SK-N-SH (cell line): ENCODE data around the gene HSPD1. TPM values are rescaled to one million over a fixed set of nuclear protein-coding genes. Genes with fewer than 3 reads are reported as not detected.

Source experiments
- CTCF ChIA-PET: fragments of 300-600, 350-600 bp; formaldehyde crosslinking; extraction: SDS; loops from one replicate; lab custom pipeline; 2021; lab: Yijun Ruan, JAX
- POLR2A ChIA-PET: fragments of 350-600 bp; sonication (Branson Sonifier 250); formaldehyde crosslinking; extraction: SDS; loops from one replicate; lab custom pipeline; 2020; ENCODE audit warnings: antibody characterized with exemption, inconsistent platforms; lab: Yijun Ruan, JAX
- DNase-seq: peaks from one replicate; pipeline ENCODE4 v3.0.0; 2012
- H2AFZ ChIP-seq: fragments of 200-600 bp; sonication (generic); 2 replicates; pipeline ENCODE4 v1.8.1; 2016; ENCODE audit warnings: antibody characterized with exemption, mild to moderate bottlenecking, low read depth
- H3F3A ChIP-seq: fragments of 200-600 bp; sonication (generic); replicated peaks from 2 replicates; pipeline ENCODE3; 2016; ENCODE audit warnings: antibody characterized with exemption, mild to moderate bottlenecking; ENCODE audit not compliant: insufficient read depth
- H3K27ac ChIP-seq, 2 experiments: fragments of 200-500 bp in 1 of 2; fragments of 200-600 bp in 1 of 2; sonication (Bioruptor generic) in 1 of 2; sonication (generic), shearing (Covaris generic) in 1 of 2; 2 replicates each; pipeline versions ENCODE4 v1.5.1 to v1.6.1; 2014 to 2016; ENCODE audit warnings: low read depth in 2 of 2, inconsistent platforms in 1 of 2, low read length in 1 of 2, mild to moderate bottlenecking in 1 of 2, mixed read lengths in 1 of 2
- H3K27me3 ChIP-seq: fragments of 200-600 bp; sonication (generic), shearing (Covaris generic); 2 replicates; pipeline ENCODE4 v1.6.1; 2016; ENCODE audit warnings: mixed run types; ENCODE audit not compliant: insufficient read depth
- H3K36me3 ChIP-seq, 2 experiments: fragments of 200-500 bp in 1 of 2; fragments of 200-600 bp in 1 of 2; sonication (Bioruptor generic) in 1 of 2; sonication (generic) in 1 of 2; replicated peaks in 1 of 2; 2 replicates each; pipeline versions ENCODE3 to v1.5.1; 2014 to 2016; ENCODE audit warnings: low read length in 1 of 2, mild to moderate bottlenecking in 1 of 2; ENCODE audit not compliant: insufficient read depth in 2 of 2, control insufficient read depth in 1 of 2
- H3K4me1 ChIP-seq, 2 experiments: fragments of 200-500 bp in 1 of 2; fragments of 200-600 bp in 1 of 2; sonication (Bioruptor generic) in 1 of 2; sonication (generic), shearing (Covaris generic) in 1 of 2; 2 replicates each; pipeline versions ENCODE4 v1.5.1 to v1.6.1; 2014 to 2016; ENCODE audit warnings: low read depth in 1 of 2, low read length in 1 of 2, mixed run types in 1 of 2; ENCODE audit not compliant: insufficient read depth in 2 of 2, control insufficient read depth in 1 of 2
- H3K4me2 ChIP-seq: fragments of 200-600 bp; sonication (generic), shearing (Covaris generic); 2 replicates; pipeline ENCODE4 v1.6.1; 2017; ENCODE audit warnings: mixed run types
- H3K4me3 ChIP-seq, 2 experiments: fragments of 200-500 bp in 1 of 2; fragments of 200-600 bp in 1 of 2; sonication (Bioruptor generic) in 1 of 2; sonication (generic), shearing (Covaris generic) in 1 of 2; 2 replicates each; pipeline versions ENCODE4 v1.5.1 to v1.8.1; 2014 to 2016; ENCODE audit warnings: low read depth in 2 of 2, inconsistent platforms in 1 of 2, low read length in 1 of 2, mild to moderate bottlenecking in 1 of 2, mixed read lengths in 1 of 2, moderate library complexity in 1 of 2
- H3K79me2 ChIP-seq: fragments of 200-600 bp; sonication (generic); 2 replicates; pipeline ENCODE4 v1.8.1; 2017; ENCODE audit warnings: mild to moderate bottlenecking; ENCODE audit not compliant: insufficient read depth
- H3K9ac ChIP-seq: fragments of 200-600 bp; sonication (generic); 2 replicates; pipeline ENCODE4 v1.6.1; 2017; ENCODE audit warnings: mixed run types
- H3K9me2 ChIP-seq: fragments of 200-600 bp; sonication (generic); 2 replicates; pipeline ENCODE4 v1.6.1; 2017; ENCODE audit warnings: mixed run types
- H3K9me3 ChIP-seq: fragments of 200-600 bp; sonication (generic); 2 replicates; pipeline ENCODE4 v1.6.1; 2017; ENCODE audit warnings: mixed run types, mild to moderate bottlenecking, moderate library complexity
- H4K20me1 ChIP-seq: fragments of 200-600 bp; sonication (generic); 2 replicates; pipeline ENCODE4 v1.6.1; 2017; ENCODE audit warnings: mild to moderate bottlenecking, mixed run types; ENCODE audit not compliant: insufficient read depth
- CHD2 ChIP-seq: fragments of 150-350 bp; IDR thresholded peaks from 2 replicates; pipeline ENCODE4 v1.6.1; 2018; ENCODE audit warnings: low read length; ENCODE audit not compliant: partially characterized antibody
- ELF1 ChIP-seq: IDR thresholded peaks from 2 replicates; pipeline ENCODE4 v1.4.0; 2012
- EP300 ChIP-seq, 2 experiments: IDR thresholded peaks; 2 replicates each; pipeline versions ENCODE4 v1.4.0 to v1.6.1; 2012; ENCODE audit warnings: borderline replicate concordance in 1 of 2, low read depth in 1 of 2, low read length in 1 of 2
- JUND ChIP-seq: IDR thresholded peaks from 2 replicates; pipeline ENCODE4 v1.4.0; 2012
- NFIC ChIP-seq: IDR thresholded peaks from 2 replicates; pipeline ENCODE4 v1.4.0; 2012; ENCODE audit warnings: borderline replicate concordance
- POLR2AphosphoS5 ChIP-seq: IDR thresholded peaks from 2 replicates; pipeline ENCODE4 v1.6.1; 2012; ENCODE audit warnings: low read depth, low read length
- RAD21 ChIP-seq: IDR thresholded peaks from 2 replicates; pipeline ENCODE4 v1.6.1; 2012; ENCODE audit warnings: mild to moderate bottlenecking, low read length
- RCOR1 ChIP-seq: fragments of 150-350 bp; IDR thresholded peaks from 2 replicates; pipeline ENCODE4 v1.6.1; 2017; ENCODE audit warnings: antibody characterized with exemption, low read length
- REST ChIP-seq: IDR thresholded peaks from 2 replicates; pipeline ENCODE4 v1.6.1; 2012; ENCODE audit warnings: mild to moderate bottlenecking, low read depth, low read length, moderate library complexity
- RXRA ChIP-seq: IDR thresholded peaks from 2 replicates; pipeline ENCODE4 v1.4.0; 2012; ENCODE audit warnings: low read depth, mild to moderate bottlenecking, borderline replicate concordance
- SIN3A ChIP-seq: IDR thresholded peaks from 2 replicates; pipeline ENCODE4 v1.6.1; 2012; ENCODE audit warnings: low read depth, mild to moderate bottlenecking, low read length, moderate library complexity, borderline replicate concordance
- USF1 ChIP-seq: IDR thresholded peaks from 2 replicates; pipeline ENCODE4 v1.4.0; 2012; ENCODE audit warnings: low read depth, borderline replicate concordance
- YY1 ChIP-seq: IDR thresholded peaks from 2 replicates; pipeline ENCODE4 v1.4.0; 2012; ENCODE audit warnings: low read depth, mild to moderate bottlenecking
- WGBS: methylation state at CpG from one replicate; pipeline ENCODE4 v1.1.6; 2017; ENCODE audit warnings: low lambda C conversion rate; 5-methylcytosine and 5-hydroxymethylcytosine counted together
- polyA plus RNA-seq, 3 experiments: library from polyadenylated mRNA; depleted of rRNA; stranded (reverse); fragments of >200 nt; gene quantifications; 2 replicates each; pipeline ENCODE4 v1.2.3, GENCODE V29; 2012
- TF ChIP-seq, protein P1 (sequence below): fragments of 200-600 bp; sonication (generic); IDR thresholded peaks from 2 replicates; pipeline ENCODE4 v1.6.1; 2017; ENCODE audit warnings: antibody characterized with exemption, mild to moderate bottlenecking, moderate library complexity

Gene HSPD1
- polyA plus RNA-seq, 1 of the 3 experiments (the other 2 are of a cell fraction), result 212 TPM

GRCh38 chr2:197547163-197547900, 47.7 kb upstream of the HSPD1 start:
- H3K4me1 ChIP-seq, result no peaks in the 10 kb centered on the region
- no peak overlapping the region for H3K27ac ChIP-seq
- H3K4me3 ChIP-seq, result no peak overlapping the region
- no peak overlapping the region for H2AFZ ChIP-seq
- CTCF ChIA-PET, result no interaction called here
- peaks cover 6% of the 10 kb centered on the region; the same call in 1 of the 2 replicates for H4K20me1 ChIP-seq
- H3K9ac ChIP-seq, result no peak overlapping the region
- H3F3A ChIP-seq, result peaks cover under 1% of the 10 kb centered on the region
- H3K9me3 ChIP-seq, result no peaks in the 10 kb centered on the region
- no peak for TF ChIP-seq JUND
- no peak for TF ChIP-seq YY1
- no peak for TF ChIP-seq NFIC
- TF ChIP-seq RAD21, result no peak
- TF ChIP-seq RXRA, result no peak
- no peak for TF ChIP-seq RCOR1
- no peak for TF ChIP-seq USF1
- TF ChIP-seq, all 33 proteins: peak for 0
- H3K9me2 ChIP-seq, result no peaks in the 10 kb centered on the region
- H3K4me2 ChIP-seq, result no peak overlapping the region
- 91% methylated on average over 5 of the region's 5 CpGs for WGBS
- peaks cover 36 to 79% of the 10 kb centered on the region in 2 experiments for H3K36me3 ChIP-seq
- peaks cover 56% of the 10 kb centered on the region for H3K79me2 ChIP-seq
- POLR2A ChIA-PET, result no interaction called here
- H3K27me3 ChIP-seq, result no peaks in the 10 kb centered on the region
- DNase-seq, result no peak

DNA sequence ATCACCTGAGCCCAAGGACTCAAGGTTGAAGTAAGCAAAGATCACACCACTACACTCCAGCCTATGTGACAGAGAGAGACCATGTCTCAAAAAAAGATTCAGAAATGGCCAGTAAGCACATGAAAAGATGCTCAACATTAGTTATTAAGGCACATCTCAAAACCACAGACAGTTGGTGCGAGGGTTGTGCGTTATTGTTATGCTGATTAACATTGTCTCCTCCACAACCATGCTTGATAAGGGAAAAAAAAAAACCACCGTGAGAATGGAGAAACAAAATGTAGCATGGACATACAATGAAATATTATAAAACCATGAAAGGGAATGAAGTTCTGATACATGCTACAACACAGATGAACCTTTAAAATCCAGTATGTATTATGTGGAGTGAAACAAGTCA, 43.6 kb upstream of the HSPD1 start:
- ChIA-PET CTCF (no interaction called here), POLR2A (no interaction called here)
- Histone ChIP-seq H4K20me1 (peaks cover 13% of the 10 kb centered on the region), H3K4me3 (no peak overlapping the region), H3K79me2 (peaks cover 77% of the 10 kb centered on the region), H3K27ac (no peak overlapping the region), H3K4me1 (peaks cover 0 to 5% of the 10 kb centered on the region in 2 experiments; a peak in 1 of 4 replicates), H3K9me2 (no peaks in the 10 kb centered on the region), H3K4me2 (no peak overlapping the region), H3K27me3 (no peaks in the 10 kb centered on the region), H2AFZ (no peak overlapping the region), H3K9ac (no peak overlapping the region), H3K36me3 (peaks cover 33 to 75% of the 10 kb centered on the region in 2 experiments), H3F3A (no peaks in the 10 kb centered on the region), H3K9me3 (no peaks in the 10 kb centered on the region)
- no peak for DNase-seq
- 100% methylated on average over 3 of the region's 3 CpGs for WGBS
- TF ChIP-seq ELF1, result no peak
- TF ChIP-seq, protein P1, sequence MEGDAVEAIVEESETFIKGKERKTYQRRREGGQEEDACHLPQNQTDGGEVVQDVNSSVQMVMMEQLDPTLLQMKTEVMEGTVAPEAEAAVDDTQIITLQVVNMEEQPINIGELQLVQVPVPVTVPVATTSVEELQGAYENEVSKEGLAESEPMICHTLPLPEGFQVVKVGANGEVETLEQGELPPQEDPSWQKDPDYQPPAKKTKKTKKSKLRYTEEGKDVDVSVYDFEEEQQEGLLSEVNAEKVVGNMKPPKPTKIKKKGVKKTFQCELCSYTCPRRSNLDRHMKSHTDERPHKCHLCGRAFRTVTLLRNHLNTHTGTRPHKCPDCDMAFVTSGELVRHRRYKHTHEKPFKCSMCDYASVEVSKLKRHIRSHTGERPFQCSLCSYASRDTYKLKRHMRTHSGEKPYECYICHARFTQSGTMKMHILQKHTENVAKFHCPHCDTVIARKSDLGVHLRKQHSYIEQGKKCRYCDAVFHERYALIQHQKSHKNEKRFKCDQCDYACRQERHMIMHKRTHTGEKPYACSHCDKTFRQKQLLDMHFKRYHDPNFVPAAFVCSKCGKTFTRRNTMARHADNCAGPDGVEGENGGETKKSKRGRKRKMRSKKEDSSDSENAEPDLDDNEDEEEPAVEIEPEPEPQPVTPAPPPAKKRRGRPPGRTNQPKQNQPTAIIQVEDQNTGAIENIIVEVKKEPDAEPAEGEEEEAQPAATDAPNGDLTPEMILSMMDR, result no peak
- TF ChIP-seq CHD2, result no peak
- TF ChIP-seq POLR2AphosphoS5, result no peak
- TF ChIP-seq REST, result no peak
- no peak for TF ChIP-seq EP300 (IDR thresholded peaks at IDR 0.05; ENCODE audit: borderline replicate concordance in 1 of 2, low read depth in 1 of 2, low read length in 1 of 2)
- TF ChIP-seq JUND, result no peak
- no peak for TF ChIP-seq SIN3A
